Duodenal mucosa (tissue), 2 donors: Measurements from ENCODE around the gene ZNF701.
"Not testable (repeated sequence)": the region's sequence is repeated elsewhere in the genome, so short reads cannot be mapped to it uniquely, and the experiment has no call there.

Source experiments
- H3K27ac ChIP-seq: one replicate; pipeline ENCODE4 v1.7.0; 2013; ENCODE audit warnings: low read depth, low read length
- H3K27me3 ChIP-seq, 2 donors: one replicate each; pipeline ENCODE4 v1.7.0; 2013; ENCODE audit warnings: low read length in 2 of 2, control low read depth in 1 of 2; ENCODE audit not compliant: insufficient read depth in 2 of 2, control insufficient read depth in 1 of 2
- H3K36me3 ChIP-seq, 2 donors: one replicate each; pipeline ENCODE4 v1.7.0; 2013; ENCODE audit warnings: low read length in 2 of 2, control low read depth in 1 of 2; ENCODE audit not compliant: insufficient read depth in 2 of 2, control insufficient read depth in 1 of 2
- H3K4me1 ChIP-seq, 2 donors: one replicate each; pipeline ENCODE4 v1.7.0; 2013; ENCODE audit warnings: low read length in 2 of 2, control low read depth in 1 of 2; ENCODE audit not compliant: insufficient read depth in 2 of 2, control insufficient read depth in 1 of 2
- H3K4me3 ChIP-seq, 2 donors: one replicate each; pipeline ENCODE4 v1.7.0; 2013; ENCODE audit warnings: low read length in 2 of 2, low read depth in 1 of 2
- H3K9ac ChIP-seq, 2 donors: one replicate each; pipeline ENCODE4 v1.7.0; 2013; ENCODE audit warnings: low read length in 2 of 2, low read depth in 1 of 2
- H3K9me3 ChIP-seq, 2 donors: one replicate each; pipeline ENCODE4 v1.7.0; 2013; ENCODE audit warnings: low read length in 2 of 2, control low read depth in 1 of 2; ENCODE audit not compliant: control insufficient read depth in 1 of 2

The ZNF701 gene

GRCh38 chr19:52570000-52570861 is at the start of gene ZNF701:
TSS of gene ZNF701 (plus strand) at chr19:52570287. CDS start at chr19:52574148, 3,861 bp downstream.
- Histone ChIP-seq H3K9ac (peak within 1 kb of the TSS; percentile 69 to 87), H3K9me3 (peaks cover 26 to 41% of the 10 kb centered on the region in 2 donors), H3K4me1 (peaks cover 0 to 13% of the 10 kb centered on the region in 2 donors), H3K36me3 (peaks cover 19 to 30% of the 10 kb centered on the region in 2 donors), H3K27me3 (no peaks in the 10 kb centered on the region), H3K4me3 (peak within 1 kb of the TSS; percentile 90 to 94), H3K27ac (peak within 1 kb of the TSS; percentile 82)

GRCh38 chr19:52522551-52522950 is 47.5 kb upstream of the ZNF701 start:
- Histone ChIP-seq H3K27me3 (no peaks in the 10 kb centered on the region), H3K36me3 (no peaks in the 10 kb centered on the region), H3K9ac (no peak overlapping the region), H3K27ac (no peak overlapping the region), H3K4me3 (no peak overlapping the region), H3K9me3 (peaks cover 4 to 8% of the 10 kb centered on the region in 2 donors), H3K4me1 (no peaks in the 10 kb centered on the region)

GRCh38 chr19:52524086-52524485 is 46.0 kb upstream of the ZNF701 start:
- Histone ChIP-seq H3K4me3 (no peak overlapping the region), H3K27me3 (no peaks in the 10 kb centered on the region), H3K4me1 (peaks cover 0 to 8% of the 10 kb centered on the region in 2 donors), H3K9me3 (peaks cover 4 to 5% of the 10 kb centered on the region in 2 donors), H3K27ac (no peak overlapping the region), H3K9ac (no peak overlapping the region), H3K36me3 (no peaks in the 10 kb centered on the region)

GRCh38 chr19:52527134-52527955 is 42.7 kb upstream of the ZNF701 start, which contains the start of gene ZNF808:
TSS of gene ZNF808 (plus strand) at chr19:52527668. CDS start at chr19:52543285, 15,617 bp downstream.
- Histone ChIP-seq H3K27me3 (no peaks in the 10 kb centered on the region), H3K9ac (peak within 1 kb of the TSS; percentile 79 to 94), H3K9me3 (peaks cover 5 to 12% of the 10 kb centered on the region in 2 donors), H3K4me3 (peak within 1 kb of the TSS; percentile 96 to 98), H3K27ac (peak within 1 kb of the TSS; percentile 89), H3K36me3 (no peaks in the 10 kb centered on the region), H3K4me1 (peaks cover 0 to 8% of the 10 kb centered on the region in 2 donors)

- H3K27me3 ChIP-seq, result no peaks in the 10 kb centered on the region
- H3K9me3 ChIP-seq, result peaks cover 5 to 9% of the 10 kb centered on the region in 2 donors
- peaks cover 2 to 3% of the 10 kb centered on the region in 2 donors for H3K36me3 ChIP-seq
- H3K9ac ChIP-seq, result peak overlapping the region; percentile 79 to 94
- H3K4me1 ChIP-seq, result peaks cover 0 to 8% of the 10 kb centered on the region in 2 donors
- peak overlapping the region; percentile 96 to 98 for H3K4me3 ChIP-seq
- peak overlapping the region; percentile 89 for H3K27ac ChIP-seq
These were observed 42.1 kb upstream of the ZNF701 start for GRCh38 chr19:52527956-52528351.

GRCh38 chr19:52532480-52532879 is 37.6 kb upstream of the ZNF701 start:
- Histone ChIP-seq H3K27ac (no peak overlapping the region), H3K4me3 (no peak overlapping the region), H3K4me1 (peaks cover 0 to 8% of the 10 kb centered on the region in 2 donors), H3K36me3 (peaks cover 4 to 21% of the 10 kb centered on the region in 2 donors), H3K9ac (no peak overlapping the region), H3K27me3 (no peaks in the 10 kb centered on the region), H3K9me3 (peaks cover 8 to 10% of the 10 kb centered on the region in 2 donors)

- no peak overlapping the region for H3K27ac ChIP-seq
- H3K4me1 ChIP-seq, result no peaks in the 10 kb centered on the region
These were observed 36.2 kb upstream of the ZNF701 start for GRCh38 chr19:52533901-52534300.

GRCh38 chr19:52535385-52535770 is 34.7 kb upstream of the ZNF701 start:
- not testable (repeated sequence) for H3K27me3 ChIP-seq, H3K9ac ChIP-seq, H3K27ac ChIP-seq, H3K4me1 ChIP-seq
- Histone ChIP-seq H3K9me3 (peaks cover 8 to 10% of the 10 kb centered on the region in 2 donors), H3K4me3 (peak overlapping the region; percentile 50 to 66), H3K36me3 (peaks cover 4 to 25% of the 10 kb centered on the region in 2 donors)

More at GRCh38 chr19:52533901-52534300, 36.2 kb upstream of the ZNF701 start:
- H3K9me3 ChIP-seq, result peaks cover 8 to 10% of the 10 kb centered on the region in 2 donors
- no peak overlapping the region for H3K4me3 ChIP-seq
- H3K27me3 ChIP-seq, result no peaks in the 10 kb centered on the region
- H3K36me3 ChIP-seq, result peaks cover 4 to 21% of the 10 kb centered on the region in 2 donors
- no peak overlapping the region for H3K9ac ChIP-seq

- H3K9me3 ChIP-seq, result peaks cover 5 to 9% of the 10 kb centered on the region in 2 donors
- H3K4me1 ChIP-seq, result no peaks in the 10 kb centered on the region
- H3K9ac ChIP-seq, result peak overlapping the region; percentile 38 to 43
- peaks cover 4 to 30% of the 10 kb centered on the region in 2 donors for H3K36me3 ChIP-seq
- no peaks in the 10 kb centered on the region for H3K27me3 ChIP-seq
- peak overlapping the region; percentile 50 to 66 for H3K4me3 ChIP-seq
- H3K27ac ChIP-seq, result no peak overlapping the region
These were observed 34.2 kb upstream of the ZNF701 start for GRCh38 chr19:52535771-52536447.
